IPS DF 6.9 (cell line): Measurements from ENCODE around the gene GRIA3.

Experiments
- DNase-seq: peaks from one replicate; pipeline ENCODE4 v3.0.0-alpha.2; 2013; ENCODE audit warnings: low read depth, low spot score
- H3K27ac ChIP-seq: one replicate; pipeline ENCODE4 v1.5.1; 2013; ENCODE audit warnings: low read length, control low read depth
- H3K27me3 ChIP-seq: 2 replicates; pipeline ENCODE4 v1.6.1; 2013; ENCODE audit warnings: mild to moderate bottlenecking, low read length; ENCODE audit not compliant: control insufficient read depth, insufficient read depth
- H3K36me3 ChIP-seq: 2 replicates; pipeline ENCODE4 v1.6.1; 2013; ENCODE audit warnings: low read length; ENCODE audit not compliant: control insufficient read depth, insufficient read depth
- H3K4me1 ChIP-seq: 2 replicates; pipeline ENCODE4 v1.6.1; 2013; ENCODE audit warnings: low read length; ENCODE audit not compliant: control insufficient read depth, insufficient read depth
- H3K4me3 ChIP-seq: 2 replicates; pipeline ENCODE4 v1.5.1; 2013; ENCODE audit warnings: mild to moderate bottlenecking, low read length
- H3K9me3 ChIP-seq: 2 replicates; pipeline ENCODE4 v1.6.1; 2013; ENCODE audit warnings: low read length, inconsistent platforms; ENCODE audit not compliant: control insufficient read depth, insufficient read depth
- WGBS: extraction: QIAGEN DNeasy Blood & Tissue Kit; methylation state at CpG from one replicate; pipeline ENCODE4 v1.1.7; 2013; ENCODE audit warnings: mixed read lengths, missing lambda C conversion rate; ENCODE audit not compliant: insufficient read length, insufficient coverage; 5-methylcytosine and 5-hydroxymethylcytosine counted together

Gene GRIA3

DNA sequence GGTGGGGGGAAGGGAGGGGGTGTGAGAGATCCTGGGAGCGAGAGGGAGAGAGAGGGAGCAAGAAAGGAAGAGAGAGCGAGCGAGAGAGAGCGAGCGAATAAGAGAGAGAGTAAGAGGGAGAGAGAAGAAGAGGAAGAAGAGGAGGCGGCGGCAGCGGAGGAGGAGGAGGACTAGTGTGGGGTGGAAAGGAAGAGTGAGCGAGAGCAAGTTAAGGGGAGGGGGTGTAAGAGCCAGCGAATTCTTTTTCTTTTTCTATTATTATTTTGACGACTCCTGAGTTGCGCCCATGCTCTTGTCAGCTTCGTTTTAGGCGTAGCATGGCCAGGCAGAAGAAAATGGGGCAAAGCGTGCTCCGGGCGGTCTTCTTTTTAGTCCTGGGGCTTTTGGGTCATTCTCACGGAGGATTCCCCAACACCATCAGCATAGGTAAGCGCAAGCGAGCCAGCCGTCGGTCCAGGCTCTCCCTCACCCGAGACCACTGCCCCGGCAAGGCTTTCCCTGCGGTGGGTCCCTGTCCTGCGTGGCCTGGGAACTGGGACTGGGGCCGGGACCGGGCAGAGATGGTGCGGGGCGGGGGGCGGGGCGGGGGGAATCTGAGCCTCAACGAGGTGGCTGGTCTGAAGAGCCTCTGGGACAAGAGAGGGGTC is at the start of gene GRIA3:
GRIA3 (plus strand) TSS at position 60 of the 647 bp plus-strand sequence; CDS start at position 318, 258 bp downstream.
- peaks cover 4% of the 10 kb centered on the region; the same call in 1 of the 2 replicates for H3K27me3 ChIP-seq
- no peak for DNase-seq
- no peaks in the 10 kb centered on the region for H3K4me1 ChIP-seq
- WGBS: no CpG with 5 or more reads among the region's 33 CpGs
- no peaks in the 10 kb centered on the region for H3K36me3 ChIP-seq
- no peak within 1 kb of the TSS for H3K27ac ChIP-seq
- H3K4me3 ChIP-seq: peak within 1 kb of the TSS; percentile 62
- H3K9me3 ChIP-seq: no peaks in the 10 kb centered on the region

DNA sequence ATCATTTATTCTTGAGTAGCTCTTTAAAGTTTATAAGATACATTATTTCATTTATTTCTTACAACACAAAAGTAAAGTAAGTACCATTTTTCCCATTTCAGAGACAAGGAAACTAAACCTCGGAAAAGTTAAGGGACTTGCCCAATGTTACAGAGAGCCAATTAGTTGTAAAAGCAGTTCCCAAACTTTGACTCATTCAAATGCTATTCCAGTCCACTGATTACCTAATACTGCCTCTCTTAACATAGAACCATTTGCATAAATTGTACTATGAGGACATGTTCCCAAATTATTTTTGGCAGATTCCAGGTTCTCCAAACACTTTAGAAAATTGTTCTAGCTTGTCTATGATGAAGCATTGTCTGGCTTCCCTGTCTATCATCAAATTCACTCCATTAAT is 45.6 kb upstream of the GRIA3 start:
- Histone ChIP-seq H3K27me3 (no peaks in the 10 kb centered on the region), H3K4me3 (no peak overlapping the region), H3K4me1 (0 out of 2 replicates have a peak, but pooled peaks cover 1% of the 10 kb centered on the region), H3K9me3 (no peaks in the 10 kb centered on the region), H3K27ac (no peak overlapping the region), H3K36me3 (no peaks in the 10 kb centered on the region)
- no peak for DNase-seq
- WGBS: no CpG with 5 or more reads among the region's 1 CpG

DNA sequence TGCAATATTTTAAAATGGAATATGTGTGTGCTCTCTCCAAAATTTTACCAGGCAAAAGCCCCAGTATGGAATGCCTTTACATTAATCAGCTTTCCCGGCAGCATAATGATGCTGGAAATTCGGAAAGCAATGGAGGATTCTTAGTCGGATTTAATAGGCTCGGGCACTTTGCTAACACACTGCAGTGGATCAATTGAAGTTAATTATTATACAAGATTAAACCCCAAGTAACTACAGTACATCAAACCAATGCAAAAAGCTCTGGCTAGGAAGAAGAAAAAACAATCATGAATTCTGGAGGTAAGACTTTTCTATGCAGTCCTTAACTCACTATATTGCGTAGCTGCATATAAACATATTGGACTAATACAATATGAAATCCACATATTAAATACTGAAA is 43.6 kb upstream of the GRIA3 start:
- no CpG with 5 or more reads among the region's 5 CpGs for WGBS
- H3K27me3 ChIP-seq: no peaks in the 10 kb centered on the region
- no peak overlapping the region for H3K27ac ChIP-seq

DNA sequence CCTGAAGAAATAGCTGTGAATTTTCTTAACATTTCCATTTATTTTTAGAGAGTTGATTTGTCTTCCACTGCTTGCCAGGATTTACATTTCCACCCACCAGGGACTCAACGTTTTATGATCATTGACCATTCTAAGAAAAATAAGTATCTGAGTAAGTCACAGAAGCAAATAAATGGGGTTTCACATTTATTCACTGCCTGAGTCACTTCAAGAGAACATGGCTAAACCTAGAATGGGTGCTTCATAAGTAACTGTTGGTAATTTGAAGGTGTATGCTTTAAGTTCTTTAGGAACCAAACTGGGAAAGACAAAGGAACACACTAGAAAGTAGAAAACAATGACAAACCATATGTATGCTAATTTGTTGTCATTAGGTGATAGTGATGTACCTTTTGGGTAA is 43.2 kb upstream of the GRIA3 start:
- Histone ChIP-seq H3K4me3 (no peak overlapping the region), H3K27ac (no peak overlapping the region), H3K27me3 (no peaks in the 10 kb centered on the region), H3K36me3 (no peaks in the 10 kb centered on the region), H3K4me1 (0 out of 2 replicates have a peak, but pooled peaks cover 1% of the 10 kb centered on the region), H3K9me3 (no peaks in the 10 kb centered on the region)
- no peak for DNase-seq
- WGBS: no CpG with 5 or more reads among the region's 1 CpG

More for the DNA sequence above, 43.6 kb upstream of the GRIA3 start:
- DNase-seq: no peak
- 0 out of 2 replicates have a peak, but pooled peaks cover 1% of the 10 kb centered on the region for H3K4me1 ChIP-seq
- no peaks in the 10 kb centered on the region for H3K36me3 ChIP-seq
- H3K4me3 ChIP-seq: no peak overlapping the region
- H3K9me3 ChIP-seq: no peaks in the 10 kb centered on the region

DNA sequence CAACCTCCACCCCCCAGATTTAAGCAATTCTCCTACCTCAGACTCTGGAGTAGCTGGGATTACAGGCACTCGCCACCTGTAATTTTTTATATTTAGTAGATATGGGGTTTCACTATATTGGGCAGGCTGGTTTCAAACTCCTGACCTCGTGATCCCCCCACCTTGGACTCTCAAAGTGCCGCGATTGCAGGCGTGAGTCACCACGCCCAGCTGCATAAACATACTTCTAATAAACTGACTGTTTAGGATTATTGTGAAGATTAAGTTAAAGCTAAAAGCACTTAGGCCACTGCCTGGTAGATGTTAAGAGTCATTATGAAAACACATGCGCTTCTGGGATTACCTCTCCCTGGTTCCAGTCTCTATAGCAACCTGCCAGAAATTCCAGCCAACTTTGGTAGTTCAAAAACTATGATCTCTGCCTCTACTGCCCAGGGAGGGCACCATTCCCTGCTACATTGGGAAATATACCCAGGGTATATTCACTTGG is 30.2 kb upstream of the GRIA3 start:
- no peaks in the 10 kb centered on the region for H3K4me1 ChIP-seq
- WGBS: no CpG with 5 or more reads among the region's 7 CpGs
- no peak for DNase-seq
- no peaks in the 10 kb centered on the region for H3K9me3 ChIP-seq
- no peak overlapping the region for H3K4me3 ChIP-seq
- no peaks in the 10 kb centered on the region for H3K36me3 ChIP-seq
- H3K27ac ChIP-seq: no peak overlapping the region
- H3K27me3 ChIP-seq: no peaks in the 10 kb centered on the region

DNA sequence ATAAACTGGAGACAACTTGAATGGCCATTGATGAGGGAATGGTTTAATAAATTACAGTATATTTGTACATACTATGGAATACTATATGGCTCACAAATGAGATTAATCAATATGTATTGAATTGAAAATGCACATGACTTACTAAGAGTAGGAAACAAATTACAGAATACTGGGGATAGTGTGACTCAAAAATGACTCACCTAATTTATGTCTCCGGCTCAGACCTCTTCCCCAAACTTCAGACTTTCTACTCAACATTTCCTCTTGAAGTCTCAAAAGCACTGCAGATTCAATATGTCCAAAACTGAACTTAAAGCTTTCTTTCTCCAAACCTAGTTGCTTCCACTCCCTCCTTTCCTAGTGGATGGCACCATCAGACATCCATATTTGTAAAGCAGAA is 28.8 kb upstream of the GRIA3 start:
- no peak overlapping the region for H3K4me3 ChIP-seq
- WGBS: no CpG with 5 or more reads among the region's 1 CpG

DNA sequence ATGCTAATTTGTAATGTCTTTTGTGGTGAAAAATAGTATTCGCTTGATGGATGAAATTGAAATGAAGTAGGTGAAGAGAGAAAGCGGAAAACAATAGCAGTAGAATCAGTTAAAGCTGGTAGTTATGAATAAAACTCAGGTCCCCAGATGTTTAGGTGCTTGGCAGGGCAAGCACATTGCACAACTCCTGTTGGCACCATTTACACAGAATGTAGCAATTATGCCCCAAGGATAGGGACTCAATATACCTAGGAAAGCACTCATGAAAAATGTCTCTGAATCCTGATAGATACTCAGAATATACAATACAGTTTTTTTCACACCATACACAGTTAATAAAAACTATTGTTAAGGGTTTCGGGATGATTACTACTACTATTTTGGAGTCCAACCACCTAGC is 26.5 kb upstream of the GRIA3 start:
- Histone ChIP-seq H3K9me3 (no peaks in the 10 kb centered on the region), H3K4me3 (no peak overlapping the region), H3K4me1 (no peaks in the 10 kb centered on the region), H3K36me3 (no peaks in the 10 kb centered on the region), H3K27ac (no peak overlapping the region), H3K27me3 (no peaks in the 10 kb centered on the region)
- no peak for DNase-seq
- 100% methylated on average over 2 of the region's 3 CpGs for WGBS

More for the DNA sequence above, 28.8 kb upstream of the GRIA3 start:
- no peaks in the 10 kb centered on the region for H3K4me1 ChIP-seq
- no peak for DNase-seq
- H3K27me3 ChIP-seq: no peaks in the 10 kb centered on the region
- no peaks in the 10 kb centered on the region for H3K36me3 ChIP-seq
- no peaks in the 10 kb centered on the region for H3K9me3 ChIP-seq
- H3K27ac ChIP-seq: no peak overlapping the region

DNA sequence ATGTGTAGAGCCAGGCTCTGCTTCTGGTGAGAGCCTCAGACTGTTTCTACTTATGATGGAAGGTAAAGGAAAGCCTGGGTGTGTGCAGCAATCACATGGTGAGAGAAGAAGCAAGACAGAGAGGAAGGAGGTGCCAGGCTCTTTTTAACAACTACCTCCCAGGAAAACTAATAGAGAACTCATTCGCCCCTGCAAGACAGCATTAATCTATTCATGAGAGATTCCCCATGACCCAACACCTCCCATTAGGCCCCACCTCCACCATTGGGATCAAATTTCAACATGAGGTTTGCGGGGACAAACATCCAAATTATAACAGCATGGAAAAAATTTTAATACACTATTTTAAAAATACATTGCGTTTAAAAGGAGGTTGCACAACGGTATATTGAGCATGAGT is 24.7 kb upstream of the GRIA3 start:
- DNase-seq: no peak
- WGBS: no CpG with 5 or more reads among the region's 4 CpGs
- no peaks in the 10 kb centered on the region for H3K27me3 ChIP-seq

DNA sequence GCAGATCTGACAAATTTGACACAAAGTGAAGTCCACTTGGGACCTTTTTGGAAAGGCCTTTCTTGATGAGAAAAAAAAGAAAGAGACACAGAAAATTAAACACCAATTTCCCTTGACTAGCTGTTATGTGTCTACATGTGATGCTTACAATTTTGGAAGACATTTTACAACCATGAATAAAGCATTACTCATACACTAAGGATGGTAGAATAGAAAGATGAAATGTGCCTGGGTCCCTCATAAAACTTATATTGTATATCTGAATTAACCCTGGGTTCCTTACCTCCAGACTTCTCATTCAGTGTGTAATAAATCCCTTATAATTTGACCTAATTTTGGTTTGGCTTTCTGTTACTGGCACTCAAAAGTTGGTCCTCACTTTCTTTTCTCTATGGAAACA is 16.5 kb upstream of the GRIA3 start:
- Histone ChIP-seq H3K27me3 (no peaks in the 10 kb centered on the region), H3K36me3 (no peaks in the 10 kb centered on the region)
- DNase-seq: no peak

More for the DNA sequence above, 24.7 kb upstream of the GRIA3 start:
- H3K4me1 ChIP-seq: no peaks in the 10 kb centered on the region
- no peak overlapping the region for H3K4me3 ChIP-seq
- no peaks in the 10 kb centered on the region for H3K36me3 ChIP-seq
- no peaks in the 10 kb centered on the region for H3K9me3 ChIP-seq
- H3K27ac ChIP-seq: no peak overlapping the region

DNA sequence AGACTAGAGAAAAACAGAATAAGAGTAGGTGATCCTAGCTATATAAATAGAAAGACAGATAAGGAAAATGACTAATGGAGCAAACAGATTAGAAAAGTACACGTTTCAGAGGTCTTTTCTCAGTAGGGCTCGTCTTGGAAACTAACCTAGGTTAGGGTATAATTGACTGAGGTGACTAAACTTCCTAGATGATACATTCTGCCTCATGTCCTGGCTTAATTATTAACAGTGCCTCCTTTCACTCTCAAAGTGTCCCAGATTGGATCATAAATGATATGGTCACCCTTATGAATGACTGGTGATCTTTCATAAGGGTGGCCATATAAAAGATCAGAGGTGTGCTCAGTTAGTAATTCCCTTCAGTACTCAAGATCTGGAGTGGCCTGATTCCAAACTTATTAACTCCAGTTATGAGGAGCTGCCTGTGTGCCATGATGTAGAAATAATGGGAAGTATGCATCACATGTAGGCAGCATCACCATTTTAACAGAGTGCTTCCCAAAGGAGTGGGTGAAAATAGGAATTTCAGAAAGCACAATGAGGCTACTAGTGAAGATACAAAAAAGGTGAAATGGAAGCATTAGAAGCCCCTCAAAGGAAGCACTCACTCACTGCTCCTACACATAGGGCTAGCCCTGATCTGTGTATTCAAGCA is 14.7 kb upstream of the GRIA3 start:
- Histone ChIP-seq H3K4me3 (no peak overlapping the region), H3K4me1 (no peaks in the 10 kb centered on the region), H3K27ac (no peak overlapping the region), H3K27me3 (no peaks in the 10 kb centered on the region), H3K36me3 (no peaks in the 10 kb centered on the region), H3K9me3 (no peaks in the 10 kb centered on the region)
- DNase-seq: no peak
- WGBS: no CpG with 5 or more reads among the region's 2 CpGs

More for the DNA sequence above, 16.5 kb upstream of the GRIA3 start:
- Histone ChIP-seq H3K27ac (no peak overlapping the region), H3K9me3 (no peaks in the 10 kb centered on the region), H3K4me3 (no peak overlapping the region), H3K4me1 (no peaks in the 10 kb centered on the region)
